ENCODE data around the gene RNF144A.
"Not testable (repeated sequence)": the region's sequence is repeated elsewhere in the genome, so short reads cannot be mapped to it uniquely, and the experiment has no call there.

RNF144A gene

DNA sequence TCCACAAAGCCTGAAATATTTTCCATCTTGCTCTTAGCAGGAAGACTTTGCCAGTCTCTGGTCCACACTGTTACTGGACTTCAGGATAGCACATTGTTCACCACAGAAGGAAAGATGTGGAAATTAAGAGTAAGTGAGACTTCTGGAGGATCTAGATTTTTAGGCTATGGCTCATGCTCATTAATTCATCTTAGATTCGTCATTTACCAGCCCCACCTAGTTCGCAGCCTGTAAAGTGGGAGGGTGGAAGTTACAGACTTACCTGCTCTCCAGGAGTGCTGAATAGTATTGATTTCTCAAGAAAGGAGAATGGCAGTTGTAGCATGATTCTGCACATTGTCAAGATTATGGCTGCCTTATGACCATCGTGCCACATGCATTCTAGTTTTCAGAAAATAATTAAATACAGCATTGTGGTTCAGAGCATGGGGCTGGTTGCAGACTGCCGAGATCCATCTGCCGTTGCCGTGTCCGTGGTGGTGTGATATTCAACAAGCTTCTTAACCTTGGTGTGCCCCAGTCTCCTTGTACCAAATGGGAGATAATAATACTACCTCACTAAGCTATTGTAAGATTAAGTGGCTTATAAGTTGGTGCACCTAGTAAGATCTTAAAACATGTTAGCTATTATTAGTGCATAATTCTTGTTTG is 56.8 kb downstream of the RNF144A start:
- DNase-seq (ENCODE audit: low spot score) = no peak

DNA sequence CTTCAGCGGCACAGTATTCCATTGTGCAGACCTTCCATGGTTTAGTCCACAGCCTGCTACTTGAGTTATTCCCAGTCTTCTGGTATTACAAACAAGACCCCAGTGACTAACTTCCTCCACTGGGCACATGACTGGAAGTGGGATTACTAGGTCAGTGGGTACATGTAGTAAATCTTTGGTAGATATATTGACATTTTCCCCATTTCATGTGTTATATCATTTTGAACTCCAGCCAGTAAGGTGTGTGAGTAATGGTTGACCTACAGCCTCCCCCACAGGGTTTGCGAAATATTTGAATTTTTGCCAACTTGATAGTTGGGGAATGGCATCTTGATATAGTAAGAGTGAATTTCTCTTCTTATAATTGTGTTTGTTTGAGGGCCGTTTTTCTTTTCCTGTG is 58.8 kb downstream of the RNF144A start:
- no peak for DNase-seq (ENCODE audit: low spot score)

DNA sequence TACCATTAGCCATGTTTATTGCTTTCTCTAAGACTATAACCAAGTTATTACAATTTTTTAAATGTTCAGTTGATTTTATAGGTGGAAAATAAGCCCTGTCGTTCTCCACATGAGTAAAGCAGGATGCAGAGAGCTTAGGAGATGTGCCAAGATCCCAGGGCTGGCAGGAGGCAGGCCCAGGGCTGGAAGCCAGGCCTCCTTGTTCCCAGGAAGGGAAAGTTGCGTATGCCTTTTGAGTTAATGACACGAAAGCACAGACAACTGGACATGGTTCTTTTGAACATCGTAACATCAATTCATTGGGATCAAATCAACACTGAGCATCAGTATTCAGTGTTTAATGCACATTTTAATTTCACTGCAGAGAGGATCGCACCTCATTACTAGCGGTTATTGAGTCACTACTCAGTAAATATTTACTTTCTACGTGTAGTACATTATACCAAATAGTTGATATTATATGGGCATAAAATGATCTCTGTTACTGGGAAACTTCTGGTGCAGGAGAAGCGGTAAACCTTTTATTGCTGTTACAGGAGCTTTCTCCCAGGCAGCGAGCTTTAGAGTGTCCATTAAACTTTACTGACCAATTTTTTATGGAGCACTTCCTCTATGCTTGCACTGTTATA is 60.0 kb downstream of the RNF144A start:
- DNase-seq (ENCODE audit: low spot score) = no peak

DNA sequence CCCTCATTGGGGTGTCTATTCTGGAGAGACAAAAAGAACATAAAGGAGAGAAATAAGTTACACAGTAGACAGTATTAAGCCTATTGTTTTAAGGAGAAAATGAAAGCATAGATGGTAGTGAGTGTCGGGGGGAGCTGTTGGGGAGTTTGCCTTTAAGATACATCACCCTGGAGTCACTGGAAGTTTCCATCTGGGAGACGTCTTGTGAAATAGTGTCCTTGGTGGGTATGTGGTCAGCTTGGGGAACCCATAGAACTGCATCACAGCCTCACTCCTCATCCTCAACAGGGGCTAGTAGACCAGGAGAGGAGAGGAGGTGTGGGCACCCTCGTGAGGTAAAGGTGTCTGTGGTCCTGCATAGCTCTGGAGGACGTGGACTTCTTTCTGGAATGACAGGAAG is 60.6 kb downstream of the RNF144A start:
- no peak for DNase-seq (ENCODE audit: low spot score)

DNA sequence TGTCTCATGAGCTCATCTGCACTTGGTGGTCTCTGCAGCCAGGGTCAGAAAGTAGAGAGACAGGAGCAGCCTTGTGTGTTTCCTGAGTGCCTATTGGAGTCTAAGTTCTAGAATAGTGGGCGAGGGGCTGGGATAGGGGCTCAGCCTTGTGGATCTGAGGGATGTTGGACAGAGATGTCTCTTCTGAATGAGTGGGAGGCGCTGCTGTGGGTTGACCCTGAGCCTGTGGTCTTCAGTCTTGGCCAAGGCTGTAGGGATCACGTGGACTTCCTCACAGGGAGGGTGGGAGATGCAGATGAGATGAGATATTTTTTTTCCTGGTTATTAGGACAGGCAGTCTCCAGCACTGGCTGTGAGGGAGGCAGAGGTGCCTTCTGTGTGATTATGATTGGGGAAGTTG is 61.8 kb downstream of the RNF144A start:
- no peak for DNase-seq (ENCODE audit: low spot score)

DNA sequence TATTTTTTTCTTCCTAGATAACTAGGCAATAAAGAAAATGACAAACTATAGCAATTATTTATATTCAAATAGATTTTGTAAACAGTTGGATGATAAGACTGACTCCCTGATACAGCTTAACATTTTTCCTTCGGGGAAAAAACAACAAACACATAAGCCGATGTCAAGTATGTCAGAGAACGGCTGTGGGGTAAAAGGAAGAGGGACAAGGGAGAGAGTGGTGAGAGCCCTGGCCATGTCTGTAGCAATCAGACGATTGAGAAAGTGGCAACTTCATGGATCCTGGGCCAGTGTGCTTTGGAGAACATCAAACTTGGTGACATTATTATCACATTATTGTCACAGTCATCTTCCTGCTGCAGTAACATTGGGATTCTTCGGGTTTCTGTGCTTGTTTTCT is 65.2 kb downstream of the RNF144A start:
- DNase-seq (ENCODE audit: low spot score) = no peak

DNA sequence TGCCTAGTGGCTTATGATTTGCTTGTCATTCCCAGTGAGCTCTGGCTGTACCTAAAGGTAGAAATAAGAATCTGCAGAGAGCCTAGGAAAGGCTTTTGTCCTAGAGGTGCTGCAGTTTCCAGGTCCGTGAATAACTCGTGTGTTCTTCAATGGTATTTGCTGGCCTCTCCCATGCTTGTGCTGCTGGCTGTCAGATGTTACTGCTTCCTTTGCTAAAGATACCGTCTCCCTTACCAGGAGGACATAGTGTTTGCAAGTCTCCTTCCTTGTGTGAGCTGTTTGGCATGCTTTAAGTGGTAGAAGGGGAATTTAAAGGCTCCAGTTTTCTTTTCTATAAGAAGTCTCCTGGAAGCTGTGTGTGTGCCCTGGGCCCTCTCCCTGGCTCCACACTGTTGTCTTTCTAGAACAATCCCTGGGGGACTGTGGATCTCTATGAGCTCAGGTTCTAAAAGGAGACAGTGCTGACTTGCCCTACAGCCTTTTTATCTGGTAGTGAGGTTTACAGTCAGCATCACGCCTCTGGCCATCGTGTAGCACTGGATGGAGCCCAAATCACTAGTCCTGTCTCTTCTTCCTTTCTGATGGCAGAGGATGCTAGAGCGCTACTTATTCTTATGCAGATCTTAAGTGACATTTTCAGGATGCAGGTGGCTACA is 65.8 kb downstream of the RNF144A start:
- no peak for DNase-seq (ENCODE audit: low spot score)

DNA sequence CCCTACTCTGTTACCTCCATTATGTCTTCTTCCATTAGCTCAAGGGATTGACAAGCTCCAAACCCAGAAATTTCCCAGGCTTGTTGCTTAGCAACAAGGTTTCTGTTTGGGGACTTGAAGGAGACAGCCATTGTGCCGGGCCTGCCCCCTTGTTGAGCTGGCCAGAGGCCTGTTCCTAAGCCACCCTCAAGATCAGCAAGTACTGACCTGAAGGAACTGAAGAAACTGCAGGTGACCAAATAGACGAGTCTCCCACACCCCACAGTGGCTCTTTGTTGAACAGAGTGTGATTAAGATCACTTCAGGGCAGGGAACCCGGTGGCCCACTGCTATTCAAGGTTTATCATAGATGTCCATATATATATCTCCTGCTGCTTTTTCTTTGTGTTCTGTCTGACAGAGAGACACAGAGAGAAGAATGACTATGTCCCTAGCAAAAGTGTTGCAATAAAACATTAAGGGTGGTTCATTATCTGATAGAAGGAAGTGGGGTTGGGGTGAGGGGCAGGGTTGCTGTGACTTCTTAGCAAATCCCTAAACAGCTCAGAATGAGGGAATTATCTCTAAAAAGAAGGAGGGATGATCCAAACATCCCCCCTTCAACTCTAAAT is 69.2 kb downstream of the RNF144A start:
- DNase-seq (ENCODE audit: low spot score) = no peak

DNA sequence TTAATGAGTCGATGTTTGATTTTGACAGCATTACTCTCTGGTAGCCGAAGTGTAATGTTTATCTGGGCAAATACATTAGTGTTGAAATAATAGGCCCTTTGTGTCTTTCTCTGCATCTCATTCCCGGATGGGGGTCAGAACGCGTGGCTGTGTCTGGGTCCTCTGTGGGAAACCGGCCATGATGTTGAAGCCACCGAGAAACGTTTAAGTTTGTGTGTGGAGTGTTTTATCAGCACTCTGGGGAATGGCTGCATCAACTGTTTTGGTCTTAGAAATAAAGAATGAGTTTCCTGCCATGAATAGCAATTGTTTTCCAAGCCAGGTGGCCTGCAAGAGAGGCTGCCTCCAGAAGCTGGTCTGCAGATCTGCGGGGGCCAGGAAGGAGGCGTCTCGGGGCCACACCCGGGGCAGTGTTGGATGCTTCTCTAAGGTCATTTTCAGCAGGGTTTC is 69.7 kb downstream of the RNF144A start:
- DNase-seq (ENCODE audit: low spot score) = no peak

DNA sequence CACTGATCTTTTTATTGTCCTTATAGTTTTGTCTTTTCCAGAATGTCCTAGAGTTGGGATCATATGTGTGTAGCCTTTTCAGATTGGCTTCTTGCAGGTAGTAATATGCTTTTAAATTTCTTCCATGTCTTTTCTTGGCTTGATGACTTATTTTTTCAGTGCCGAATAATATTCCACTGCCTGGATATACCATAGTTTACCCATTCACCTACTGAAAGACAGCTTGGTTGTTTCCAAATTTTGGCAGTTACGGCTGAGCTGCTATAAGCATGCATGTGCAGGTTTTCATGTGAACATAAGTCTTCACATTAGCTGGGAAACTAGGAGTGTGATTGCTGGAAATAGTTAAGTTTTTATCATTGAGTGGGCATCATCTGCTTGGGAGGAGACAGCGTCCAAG is 73.7 kb downstream of the RNF144A start:
- no peak for DNase-seq (ENCODE audit: low spot score)

DNA sequence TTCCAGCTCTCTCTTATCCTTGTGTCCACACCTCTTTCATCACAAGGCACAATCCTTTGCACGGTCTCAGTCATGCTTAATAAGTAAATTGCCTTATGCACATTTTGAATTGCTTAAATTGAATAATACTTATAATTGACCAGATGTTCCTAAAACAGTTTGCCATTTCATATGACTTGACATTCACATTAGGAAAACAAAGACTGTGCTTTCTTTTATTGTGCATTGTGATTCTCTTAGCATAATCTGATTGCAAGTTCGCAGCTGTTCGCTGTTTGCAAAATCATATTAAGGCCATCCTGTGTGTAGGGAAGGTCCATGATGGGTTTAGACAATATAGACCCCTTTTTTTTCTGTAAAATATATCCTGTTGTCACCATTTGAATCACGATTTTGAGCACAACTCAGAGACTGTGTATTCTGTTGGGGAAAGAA is 75.6 kb downstream of the RNF144A start:
- DNase-seq (ENCODE audit: low spot score) = no peak

DNA sequence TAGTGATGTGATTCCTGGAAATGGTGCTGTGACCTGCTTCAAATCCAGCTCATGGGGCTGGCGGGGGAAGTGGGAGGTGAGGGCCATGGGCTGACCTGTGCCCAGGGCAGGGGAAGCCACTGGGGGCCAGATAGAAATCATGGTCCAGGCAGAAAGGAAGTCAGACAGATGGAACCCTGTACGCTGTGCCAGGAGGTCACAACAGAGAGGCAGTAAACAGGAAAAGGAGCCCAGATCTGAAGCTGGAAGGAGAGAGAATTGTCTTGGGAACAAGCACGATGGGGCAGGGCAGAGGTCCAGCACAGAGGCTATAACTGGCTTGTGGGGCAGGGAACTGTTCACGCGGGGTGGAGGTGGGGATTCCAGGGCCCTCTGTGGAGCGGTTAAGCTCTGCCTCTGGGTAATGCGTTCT is 76.0 kb downstream of the RNF144A start:
- no peak for DNase-seq (ENCODE audit: low spot score)

DNA sequence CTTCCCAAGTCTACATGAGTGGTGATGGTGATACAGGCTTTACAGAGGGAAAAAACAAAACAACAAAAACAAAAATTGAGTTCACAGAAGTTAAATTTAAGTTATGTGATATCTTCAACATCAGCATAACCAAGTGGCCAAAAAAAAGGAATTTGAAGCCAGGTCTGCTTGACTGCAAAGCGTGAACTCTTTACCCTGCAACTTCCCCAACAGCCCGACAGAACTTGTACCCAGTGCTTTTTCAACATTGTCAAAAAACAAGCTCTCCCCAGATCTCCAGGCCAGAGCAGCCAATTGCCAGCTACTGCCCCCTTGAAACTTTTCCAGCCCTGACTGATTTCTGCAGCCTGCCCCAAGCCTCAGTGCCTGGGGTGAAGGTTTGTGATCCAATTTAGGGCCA is 76.7 kb downstream of the RNF144A start:
- no peak for DNase-seq (ENCODE audit: low spot score)

DNA sequence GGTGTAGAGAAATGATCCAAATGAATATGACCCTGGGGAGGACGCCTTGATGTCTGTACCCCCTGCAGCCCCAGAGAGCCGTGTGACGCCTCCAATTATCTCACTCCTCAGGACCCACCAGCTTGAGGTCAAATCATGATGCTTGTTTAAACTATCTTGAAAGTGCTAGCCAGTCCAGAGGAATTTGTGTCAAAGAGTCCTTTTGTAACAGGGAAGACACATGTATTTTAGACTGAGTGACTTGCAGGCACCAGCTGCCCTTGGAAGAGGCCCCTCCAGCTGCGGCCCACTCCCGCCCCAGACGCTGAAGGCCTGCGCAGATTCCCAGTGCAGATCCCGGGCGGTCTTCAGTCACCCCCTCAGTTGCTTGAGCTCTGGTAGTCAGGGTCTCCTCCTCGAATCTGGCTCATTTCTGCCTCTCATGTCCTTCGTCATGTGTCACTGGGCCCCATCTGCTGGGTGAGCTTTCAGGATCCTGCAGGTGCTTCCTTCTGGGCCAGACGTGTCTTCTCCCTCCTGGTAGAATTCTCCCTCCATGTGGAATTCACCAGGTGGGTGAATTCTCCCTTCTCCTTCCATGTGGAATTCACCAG is 77.4 kb downstream of the RNF144A start:
- DNase-seq (ENCODE audit: low spot score) = no peak

DNA sequence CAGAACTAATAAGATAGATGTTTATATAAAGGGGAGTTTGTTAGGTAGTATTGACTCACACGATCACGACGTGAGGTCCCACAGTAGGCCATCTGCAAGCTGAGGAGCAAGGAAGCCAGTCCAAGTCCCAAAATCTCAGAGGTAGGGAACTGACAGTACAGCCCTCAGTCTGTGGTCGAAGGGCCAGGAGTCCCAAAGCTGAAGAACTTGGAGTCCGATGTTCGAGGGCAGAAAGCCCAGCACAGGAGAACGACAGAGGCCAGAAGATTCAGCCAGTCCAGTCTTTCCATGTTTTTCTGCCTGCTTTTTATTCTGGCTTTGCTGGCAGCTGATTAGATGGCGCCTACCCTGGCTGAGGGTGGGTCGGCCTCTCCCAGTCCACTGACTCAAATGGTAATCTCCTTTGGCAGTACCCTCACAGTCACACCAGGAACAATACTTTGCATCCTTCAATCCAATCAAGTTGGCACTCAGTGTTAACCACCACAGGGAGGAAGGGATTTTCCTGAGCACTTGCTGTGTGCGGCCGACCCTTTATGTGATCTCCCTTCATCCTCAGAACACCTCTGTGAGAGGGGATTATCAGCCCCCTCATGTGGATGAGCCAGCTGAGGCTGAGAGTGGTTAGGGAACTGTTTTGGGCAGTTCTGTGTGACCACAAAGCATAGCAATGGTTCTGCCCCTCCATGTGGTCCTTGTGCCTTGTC is 78.3 kb downstream of the RNF144A start:
- DNase-seq (ENCODE audit: low spot score) = no peak

DNA sequence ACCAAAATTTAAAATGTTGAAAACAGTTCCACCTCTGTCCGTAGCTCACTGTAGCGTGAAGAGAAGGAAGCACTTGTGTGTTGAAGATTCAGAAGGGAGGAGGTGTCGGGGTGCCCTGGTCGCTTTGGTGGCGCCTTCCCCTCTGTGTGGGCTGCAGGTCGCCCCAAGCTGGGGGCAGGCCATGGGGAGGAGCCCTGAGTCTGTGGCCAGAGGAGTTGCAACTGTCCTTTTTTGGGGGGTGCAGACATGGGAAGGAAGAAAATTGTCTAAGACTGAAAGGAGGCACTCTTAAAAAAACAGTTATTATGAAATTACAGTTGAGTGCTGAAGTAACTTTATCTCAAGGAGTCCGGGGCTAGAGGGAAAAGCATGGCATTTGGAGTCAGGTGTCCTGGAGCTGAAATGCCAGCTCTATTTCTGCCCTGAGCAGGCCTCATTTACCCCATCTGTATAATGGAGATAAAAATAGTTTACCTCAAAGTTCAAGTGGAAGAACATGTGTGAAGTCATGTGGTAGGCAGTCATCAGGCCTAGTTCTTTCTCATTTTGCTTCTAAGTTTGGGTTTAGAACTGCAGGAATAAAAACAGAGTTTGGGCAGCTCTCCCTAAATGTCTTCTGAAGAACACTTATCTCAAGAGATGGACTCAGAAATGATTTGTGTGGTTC is 82.1 kb downstream of the RNF144A start:
- no peak for DNase-seq (ENCODE audit: low spot score)

DNA sequence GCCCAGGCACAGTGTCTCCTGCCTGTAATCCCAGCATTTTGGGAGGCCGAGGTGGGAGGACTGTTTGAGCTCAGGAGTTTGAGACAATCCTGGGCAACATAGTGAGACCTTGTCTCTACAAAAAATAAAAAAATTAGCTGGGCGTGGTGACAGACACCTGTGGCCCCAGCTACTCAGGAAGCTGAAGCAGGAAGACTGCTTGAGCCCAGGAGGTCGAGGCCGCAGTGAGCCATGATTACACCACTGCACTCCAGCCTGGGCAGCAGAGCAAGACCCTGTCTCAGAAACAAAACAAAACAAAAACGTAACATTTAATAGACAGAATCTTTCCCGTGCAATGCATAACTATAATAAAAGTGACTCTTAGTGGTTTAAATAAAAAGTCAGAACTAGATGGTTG is 84.2 kb downstream of the RNF144A start:
- not testable (repeated sequence) for DNase-seq (ENCODE audit: low spot score)

DNA sequence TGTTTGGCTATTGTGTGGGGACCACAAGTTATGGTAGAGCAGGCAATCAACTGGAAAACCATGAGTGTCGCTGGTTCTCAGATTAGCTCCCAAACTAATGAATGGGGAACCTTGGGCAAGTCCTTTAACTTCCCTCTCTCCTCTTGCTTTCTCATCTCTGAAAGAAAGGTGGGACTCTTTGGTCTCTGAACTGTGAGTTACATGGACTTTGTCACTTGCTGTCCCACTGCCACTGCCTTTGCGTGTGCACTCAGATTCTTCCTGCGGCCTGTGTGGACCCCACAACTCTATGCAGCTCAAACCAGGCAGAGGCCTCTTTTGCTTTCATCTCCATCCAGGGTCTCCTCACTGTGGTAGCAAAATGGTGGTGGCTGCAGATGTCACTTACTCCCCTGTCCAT is 86.7 kb downstream of the RNF144A start:
- DNase-seq (ENCODE audit: low spot score) = no peak

DNA sequence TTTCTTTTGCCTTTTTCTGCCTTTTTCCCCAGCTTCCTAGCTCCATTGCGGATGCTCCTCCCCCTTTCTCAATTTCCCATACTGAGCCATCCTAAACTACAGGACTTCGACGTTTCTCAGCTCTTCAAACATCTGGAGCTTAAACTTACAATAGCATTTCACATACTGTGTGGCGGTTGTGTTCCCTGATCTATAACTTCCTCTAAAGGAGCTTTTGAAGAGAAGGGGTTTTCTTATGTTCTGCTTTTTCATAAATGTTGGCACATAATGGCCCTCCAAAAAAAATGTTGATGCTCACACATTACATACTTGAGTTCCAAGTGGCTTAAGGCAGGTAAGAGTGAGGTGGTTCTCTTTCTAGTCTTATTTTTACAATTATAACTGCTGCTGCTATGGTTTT is 87.4 kb downstream of the RNF144A start:
- DNase-seq (ENCODE audit: low spot score) = no peak

DNA sequence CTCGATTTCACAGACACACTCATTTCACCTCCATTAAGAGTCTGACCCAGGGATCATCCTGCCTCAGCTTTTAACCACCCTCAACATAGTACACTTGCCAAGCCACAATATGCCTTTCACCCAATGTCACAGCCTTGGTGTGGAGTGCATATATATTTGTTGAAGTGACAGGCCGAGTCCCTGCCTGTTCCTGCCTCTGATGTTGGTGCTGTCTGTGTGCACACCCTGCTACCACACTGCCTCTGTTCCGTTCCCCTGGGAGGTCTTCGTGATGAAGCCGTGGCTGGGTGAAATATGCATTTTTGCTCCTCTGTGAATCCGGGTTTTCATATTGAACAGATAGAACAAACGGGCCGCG is 90.3 kb downstream of the RNF144A start:
- no peak for DNase-seq (ENCODE audit: low spot score)

All from SW480 (cell line).